ENCODE data around the gene WAC.
"Not testable (repeated sequence)": the region's sequence is repeated elsewhere in the genome, so short reads cannot be mapped to it uniquely, and the experiment has no call there.

WAC gene

DNA sequence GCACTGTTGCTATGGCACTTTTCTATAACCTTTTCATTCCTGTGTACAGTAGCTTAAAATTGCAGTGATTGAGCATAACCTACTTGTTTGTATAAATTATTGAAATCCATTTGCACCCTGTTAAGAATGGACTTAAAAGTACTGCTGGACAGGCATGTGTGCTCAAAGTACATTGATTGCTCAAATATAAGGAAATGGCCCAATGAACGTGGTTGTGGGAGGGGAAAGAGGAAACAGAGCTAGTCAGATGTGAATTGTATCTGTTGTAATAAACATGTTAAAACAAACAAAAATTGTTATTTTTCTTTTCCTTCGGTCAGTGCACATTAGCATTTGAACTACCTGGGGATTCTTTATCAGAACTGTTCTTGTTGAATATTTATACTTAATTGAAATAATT lies 87.3 kb downstream of the WAC start:
- no peak for DNase-seq

DNA sequence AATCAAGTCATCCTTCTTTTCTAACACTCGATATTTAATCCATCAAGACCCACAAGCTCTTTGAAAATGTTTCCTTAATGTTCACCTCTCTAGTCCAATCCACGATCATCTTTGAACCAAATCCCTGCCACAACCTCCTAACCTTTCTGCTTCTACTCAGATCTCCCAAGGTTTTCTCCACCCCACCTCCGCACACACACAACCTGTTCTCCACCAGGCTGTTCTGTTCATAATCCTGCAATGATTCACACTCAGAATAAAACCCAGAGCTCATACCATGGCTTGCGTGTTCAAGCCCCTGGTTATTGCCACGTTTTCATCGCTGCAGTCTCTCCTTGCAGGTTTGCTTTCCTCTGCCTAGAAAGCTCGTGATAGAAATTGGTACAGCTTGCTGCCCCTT lies 90.6 kb downstream of the WAC start:
- DNase-seq, result no peak

DNA sequence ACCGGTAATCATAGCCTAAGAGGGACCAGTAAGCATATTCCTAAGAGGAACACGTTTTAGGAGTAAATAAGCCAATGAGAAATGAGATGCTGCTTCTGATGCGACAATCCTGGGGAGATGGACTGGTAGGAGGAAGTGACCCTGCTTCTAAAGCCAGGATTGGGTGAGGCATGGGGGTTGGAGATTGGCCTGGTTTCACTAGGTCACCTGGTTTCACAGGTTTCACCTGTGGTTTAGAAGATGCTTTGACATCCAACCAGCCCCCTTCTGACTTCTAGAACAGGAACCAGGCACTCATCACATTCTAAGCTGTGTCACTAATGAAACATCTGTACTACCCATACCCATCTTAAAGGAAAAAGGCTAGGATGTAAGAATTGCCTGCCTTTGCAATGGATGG lies 91.4 kb downstream of the WAC start:
- no peak for DNase-seq

DNA sequence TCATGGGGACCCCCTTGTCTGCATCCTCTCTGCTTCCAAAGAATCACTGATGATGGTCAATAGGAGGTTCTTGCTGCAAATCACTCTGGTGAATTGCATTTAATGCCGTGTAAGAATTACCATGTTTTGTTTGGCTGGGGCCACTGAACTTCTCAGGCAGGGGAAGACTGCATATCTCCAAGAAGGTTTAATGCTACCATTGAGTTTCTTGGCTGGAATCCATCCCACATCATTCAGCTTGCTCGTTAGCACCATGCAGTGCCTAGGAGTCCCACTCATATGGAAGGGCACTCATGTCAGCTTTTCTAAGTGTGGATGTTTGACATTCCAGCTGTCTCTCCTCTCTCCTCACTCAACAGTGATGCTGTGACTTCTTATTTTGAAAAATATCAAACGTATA lies 94.2 kb downstream of the WAC start:
- DNase-seq, result no peak

DNA sequence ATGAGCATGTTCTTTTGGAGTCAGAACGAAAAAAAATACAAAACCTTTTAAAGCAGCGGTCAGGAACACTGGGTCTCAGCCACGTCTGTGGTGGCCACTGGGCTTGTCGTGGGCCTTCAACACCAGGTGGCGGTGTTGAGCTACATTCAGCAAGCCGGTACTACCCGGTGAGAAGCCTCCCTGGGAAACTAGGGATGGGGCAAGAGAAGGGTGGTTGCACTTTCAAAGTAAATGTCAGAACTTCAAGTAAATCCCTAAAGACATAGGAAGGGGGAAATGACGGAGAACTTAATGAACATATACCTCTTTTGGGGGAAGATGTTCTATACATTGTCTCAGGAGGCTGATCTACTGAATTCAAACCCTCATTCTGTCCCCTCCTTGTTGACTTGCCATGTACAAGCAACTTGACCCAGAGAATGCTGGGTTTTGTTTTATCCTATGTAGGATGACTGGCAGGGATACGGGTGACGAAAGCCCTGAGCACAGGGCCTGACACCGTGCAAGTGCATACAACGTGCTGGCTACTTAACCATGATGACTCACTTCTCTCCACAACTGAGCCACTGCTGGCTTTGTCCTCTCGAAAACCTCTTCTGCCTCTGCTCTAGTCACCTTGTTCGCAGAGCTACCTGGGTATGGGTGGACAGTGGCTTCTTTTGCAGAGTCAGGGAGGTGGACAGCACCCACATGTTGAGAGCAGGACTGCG lies 95.4 kb downstream of the WAC start:
- DNase-seq, result no peak

DNA sequence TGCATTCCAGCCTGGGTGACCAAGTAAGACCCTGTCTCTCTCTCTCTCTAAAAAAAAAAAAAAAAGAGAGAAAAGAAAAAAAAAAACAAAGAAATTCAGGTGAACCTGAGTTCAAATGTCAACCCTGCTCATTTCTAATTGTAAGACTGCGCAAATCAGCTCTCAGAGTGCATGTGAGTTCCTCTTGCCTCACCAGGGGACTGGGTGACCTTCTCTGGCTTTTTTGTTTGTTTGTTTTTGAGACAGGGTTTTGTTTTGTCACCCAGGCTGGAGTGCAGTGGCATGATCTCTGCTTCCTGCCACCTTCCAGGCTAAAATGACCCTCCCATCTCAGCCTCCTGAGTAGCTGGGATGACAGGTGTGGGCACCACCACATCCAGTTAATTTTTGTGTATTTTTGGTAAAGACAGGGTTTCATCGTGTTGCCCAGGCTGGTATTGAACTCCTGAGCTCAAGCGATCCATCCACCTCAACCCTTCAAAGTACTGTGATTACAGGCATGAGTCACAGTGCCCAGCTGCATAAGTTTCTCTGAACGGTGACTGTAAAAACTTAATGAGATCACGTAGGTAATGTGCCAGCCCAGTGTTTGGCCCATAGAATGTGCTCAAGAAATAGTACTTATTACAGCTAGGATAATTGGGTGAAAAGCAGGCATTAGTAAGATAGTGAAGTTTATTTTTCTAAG lies 99.1 kb downstream of the WAC start:
- DNase-seq, result no peak

DNA sequence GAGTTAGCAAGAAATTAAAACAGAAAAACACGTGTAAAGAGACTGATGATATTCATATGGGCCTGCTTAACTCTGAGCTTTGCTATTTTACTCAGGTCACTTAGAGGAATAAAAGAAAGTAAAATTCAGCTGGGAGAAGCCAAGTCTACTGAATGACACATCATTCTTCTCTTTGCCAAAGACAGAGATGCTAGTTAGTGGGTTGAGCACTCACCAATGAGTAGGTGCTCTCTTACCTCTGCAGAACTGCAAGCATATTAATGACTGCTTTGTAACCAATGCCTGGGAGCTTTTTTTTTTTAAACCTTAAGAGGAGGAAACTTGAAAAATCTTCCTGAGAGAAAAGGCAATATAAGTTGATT lies 99.6 kb downstream of the WAC start:
- DNase-seq, result no peak

DNA sequence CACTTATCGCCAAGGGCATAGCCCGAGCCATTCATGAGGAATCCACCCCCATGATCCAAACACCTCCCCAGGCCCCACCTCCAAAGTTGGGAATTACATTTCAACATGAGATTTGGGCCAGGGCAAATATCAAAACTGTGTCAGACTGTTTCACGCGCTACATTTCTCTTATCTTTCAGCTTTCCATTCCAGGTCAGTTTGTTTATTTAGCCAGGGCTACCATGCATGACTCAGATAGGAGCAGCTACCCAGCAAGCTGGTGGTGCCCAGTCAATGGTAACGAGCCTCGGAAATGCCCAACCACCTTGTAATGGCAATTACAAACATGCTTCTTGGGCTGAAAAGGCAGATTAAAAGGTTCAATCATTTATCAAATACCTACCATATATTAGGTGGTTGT lies 100.8 kb downstream of the WAC start:
- no peak for DNase-seq

DNA sequence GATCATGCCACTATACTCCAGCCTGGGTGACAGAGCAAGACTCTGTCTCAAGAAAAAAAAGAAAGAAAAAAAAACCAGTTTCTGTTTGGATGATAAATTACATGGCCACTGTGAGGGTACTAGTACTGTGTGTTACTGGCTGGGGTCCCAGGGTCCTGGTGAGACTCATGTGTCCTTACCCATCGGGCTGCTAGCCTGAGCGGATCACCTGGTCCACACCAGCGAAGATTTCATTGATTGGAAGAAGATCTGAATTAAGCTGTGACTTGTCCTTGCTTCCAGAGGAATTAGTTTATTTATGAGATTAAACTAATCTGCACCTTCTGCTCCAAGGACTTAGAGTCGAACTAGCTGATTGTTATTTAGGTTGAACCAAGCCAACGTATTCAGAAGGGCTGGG lies 104.4 kb downstream of the WAC start:
- no peak for DNase-seq

DNA sequence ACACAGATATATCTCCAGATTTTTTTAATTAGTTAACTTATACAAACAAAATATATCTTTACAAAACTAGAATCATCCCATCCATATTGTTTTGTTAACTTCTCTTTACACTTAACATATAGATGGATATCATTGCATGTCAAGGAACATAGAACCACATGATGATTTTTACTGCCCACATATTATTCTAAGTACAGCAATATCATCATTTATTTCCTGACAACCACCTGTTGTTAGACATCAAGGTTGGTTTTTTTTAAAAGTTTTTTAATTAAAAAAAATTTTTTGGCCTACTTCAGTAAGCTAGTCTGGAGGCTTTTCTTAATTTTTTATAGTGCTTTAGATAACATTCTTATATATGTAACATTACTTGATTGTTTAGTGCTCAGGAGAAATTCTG lies 105.5 kb downstream of the WAC start:
- no peak for DNase-seq

DNA sequence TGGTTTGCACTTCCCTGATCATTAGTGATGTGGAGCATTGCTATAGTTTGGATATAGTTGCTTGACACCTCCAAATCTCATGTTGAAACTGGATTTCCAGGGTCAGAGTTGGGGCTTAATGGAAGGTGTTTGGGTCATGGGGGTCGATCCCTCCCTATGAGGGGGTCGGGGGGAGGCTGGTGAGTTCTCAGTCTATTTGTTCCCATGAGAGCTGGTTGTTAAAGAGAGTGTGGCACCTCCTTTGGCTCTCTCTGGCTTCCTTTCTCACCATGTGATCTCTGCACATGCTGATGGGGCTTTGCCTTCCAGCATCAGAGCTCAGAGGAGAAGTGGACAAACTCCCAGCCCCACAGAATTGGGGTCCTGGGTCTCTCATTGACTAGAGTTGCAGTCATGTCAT lies 107.6 kb downstream of the WAC start:
- DNase-seq, result no peak

DNA sequence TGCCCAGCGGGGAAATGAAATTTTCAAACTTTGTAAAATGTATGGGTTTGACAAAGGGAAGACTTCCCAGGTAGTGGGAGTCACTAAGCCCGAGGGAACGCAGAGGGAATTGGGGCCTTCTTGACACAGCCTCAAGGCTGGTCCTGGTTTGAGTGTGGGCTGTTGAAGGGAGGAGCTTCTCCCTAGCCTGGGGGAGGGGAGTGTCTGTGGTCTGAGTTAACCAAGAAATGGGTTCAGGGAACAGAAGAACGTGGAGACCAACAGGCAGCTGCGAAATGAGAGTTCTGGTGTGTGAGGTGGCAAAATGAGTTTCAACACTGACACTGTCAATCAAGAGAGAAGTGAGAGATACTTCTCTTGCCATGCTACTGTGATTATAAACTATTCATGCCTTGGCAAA lies 111.7 kb downstream of the WAC start:
- no peak for DNase-seq

DNA sequence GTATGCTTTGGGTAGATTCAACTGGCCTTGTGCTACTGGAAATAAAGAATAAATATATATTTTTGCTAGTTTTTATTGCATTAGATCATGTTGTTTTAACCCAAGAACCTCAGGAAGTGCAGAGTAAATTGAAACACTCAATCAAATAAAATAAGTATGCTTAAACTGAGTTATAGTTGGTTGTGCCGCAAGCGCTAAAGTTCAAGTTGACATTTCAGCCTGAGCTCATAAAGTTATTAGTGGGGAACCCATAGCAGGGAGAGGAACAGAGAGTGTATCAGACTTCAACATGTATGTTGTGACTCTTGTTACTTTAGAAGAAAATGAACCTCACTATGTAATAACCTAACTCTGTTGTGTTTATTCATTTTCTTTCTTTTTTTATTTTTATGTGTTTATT lies 119.2 kb downstream of the WAC start:
- DNase-seq, result no peak

DNA sequence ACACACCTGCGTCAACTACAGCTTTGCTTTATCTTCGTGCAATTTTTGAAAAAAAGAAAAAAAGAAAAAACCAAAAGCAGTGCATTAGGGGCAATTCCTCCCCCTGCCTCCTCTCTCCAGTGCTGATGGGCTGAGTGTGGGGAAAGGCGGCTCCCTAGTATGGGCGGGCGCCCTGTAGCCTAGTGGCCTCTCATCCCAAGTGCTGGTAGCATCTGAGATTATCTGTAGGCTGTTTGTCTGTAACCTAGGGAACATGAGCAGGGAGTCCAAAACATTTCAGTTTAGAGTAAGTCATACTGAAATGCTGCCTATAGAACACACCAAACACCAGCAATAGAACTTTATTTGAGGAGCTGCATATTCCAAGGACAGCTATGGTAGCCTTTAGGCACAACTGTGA lies 119.8 kb downstream of the WAC start:
- no peak for DNase-seq

DNA sequence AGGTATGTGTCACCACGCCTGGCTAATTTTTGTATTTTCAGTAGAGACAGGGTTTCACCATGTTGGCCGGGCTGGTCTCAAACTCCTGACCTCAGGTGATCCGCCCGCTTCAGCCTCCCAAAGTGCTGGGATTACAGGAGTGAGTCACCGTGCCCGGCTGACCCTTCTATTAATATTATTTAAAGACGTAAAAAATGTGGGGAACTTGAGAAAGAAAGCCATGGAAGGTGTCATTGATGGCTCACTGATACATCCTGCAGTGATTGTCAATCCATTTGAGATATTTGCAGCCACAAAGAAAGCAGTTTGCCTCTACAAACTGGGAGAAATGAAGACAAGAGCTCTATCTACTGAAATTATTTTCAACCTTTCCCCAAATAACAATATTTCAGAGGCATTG lies 125.9 kb downstream of the WAC start:
- not testable (repeated sequence) for DNase-seq

DNA sequence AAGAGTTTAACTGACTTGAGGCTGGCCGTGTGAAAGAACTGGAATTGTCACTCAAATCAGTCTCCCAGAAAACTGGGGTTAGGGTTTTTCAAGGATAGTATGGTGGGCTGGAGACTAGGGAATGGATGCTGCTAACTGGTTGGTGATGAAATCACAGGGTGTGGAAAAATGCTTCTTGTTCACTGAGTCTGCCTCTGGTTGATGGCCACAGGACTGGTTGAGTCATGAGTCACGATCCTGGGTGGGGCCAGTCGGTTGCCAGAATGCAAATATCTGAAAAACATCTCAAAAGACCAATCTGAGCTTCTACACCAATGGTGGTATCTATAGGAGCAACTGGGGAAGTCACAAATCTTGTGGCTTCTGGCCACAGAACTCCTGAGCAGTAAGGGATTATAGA lies 128.1 kb downstream of the WAC start:
- DNase-seq, result no peak

DNA sequence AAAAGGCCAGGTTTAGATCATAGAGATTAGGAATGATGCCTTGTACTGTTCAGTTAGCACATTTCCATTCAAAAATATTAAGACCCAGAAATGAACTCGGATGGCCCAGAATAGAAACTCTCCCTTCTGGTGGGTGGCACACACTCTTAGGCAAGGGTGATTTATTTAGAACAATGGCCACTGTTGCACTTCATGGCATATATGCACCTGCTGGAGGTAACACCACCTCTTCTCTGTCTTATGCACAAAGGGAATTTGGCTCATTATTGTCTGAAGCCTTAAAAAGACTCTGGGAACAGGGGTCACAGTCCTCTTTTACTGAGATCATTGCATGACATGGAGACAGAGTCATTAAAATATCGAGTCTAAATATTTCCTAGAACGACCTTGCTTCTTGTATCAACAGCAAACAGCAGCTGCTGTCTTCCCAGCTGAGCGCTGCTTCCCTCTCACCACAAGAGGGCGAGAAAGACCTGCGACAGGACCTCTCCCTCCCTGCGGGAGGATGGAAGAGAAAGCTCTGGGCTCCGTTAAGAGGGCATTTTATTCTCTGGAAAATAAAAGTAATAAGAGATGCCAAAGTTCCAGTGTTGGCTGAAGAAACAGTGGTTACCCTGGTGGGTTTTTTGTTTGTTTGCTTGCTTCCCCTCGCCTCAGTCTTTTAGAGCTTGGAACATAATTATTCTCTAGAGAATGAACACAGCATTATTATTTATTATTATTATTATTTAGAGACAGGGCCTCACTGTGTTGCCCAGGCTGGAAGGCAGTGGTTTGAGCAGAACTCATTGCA lies 130.9 kb downstream of the WAC start:
- DNase-seq, result peak; percentile 47

DNA sequence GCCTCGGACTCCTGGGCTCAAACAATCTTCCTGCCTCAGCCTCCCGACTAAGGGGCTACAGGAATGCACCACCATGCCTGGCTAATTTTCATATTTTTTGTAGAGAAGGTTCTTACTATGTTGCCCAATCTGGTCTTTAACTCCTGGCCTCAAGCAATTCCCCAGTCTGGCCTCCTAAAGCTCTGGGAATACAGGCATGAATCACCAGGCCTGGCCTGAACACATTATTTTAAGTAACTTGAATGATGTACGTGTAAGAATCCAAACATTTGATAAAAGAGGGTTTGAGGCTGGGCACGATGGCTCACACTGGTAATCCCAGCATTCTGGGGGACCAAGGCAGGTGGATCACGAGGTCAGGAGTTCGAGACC lies 131.4 kb downstream of the WAC start:
- no peak for DNase-seq

DNA sequence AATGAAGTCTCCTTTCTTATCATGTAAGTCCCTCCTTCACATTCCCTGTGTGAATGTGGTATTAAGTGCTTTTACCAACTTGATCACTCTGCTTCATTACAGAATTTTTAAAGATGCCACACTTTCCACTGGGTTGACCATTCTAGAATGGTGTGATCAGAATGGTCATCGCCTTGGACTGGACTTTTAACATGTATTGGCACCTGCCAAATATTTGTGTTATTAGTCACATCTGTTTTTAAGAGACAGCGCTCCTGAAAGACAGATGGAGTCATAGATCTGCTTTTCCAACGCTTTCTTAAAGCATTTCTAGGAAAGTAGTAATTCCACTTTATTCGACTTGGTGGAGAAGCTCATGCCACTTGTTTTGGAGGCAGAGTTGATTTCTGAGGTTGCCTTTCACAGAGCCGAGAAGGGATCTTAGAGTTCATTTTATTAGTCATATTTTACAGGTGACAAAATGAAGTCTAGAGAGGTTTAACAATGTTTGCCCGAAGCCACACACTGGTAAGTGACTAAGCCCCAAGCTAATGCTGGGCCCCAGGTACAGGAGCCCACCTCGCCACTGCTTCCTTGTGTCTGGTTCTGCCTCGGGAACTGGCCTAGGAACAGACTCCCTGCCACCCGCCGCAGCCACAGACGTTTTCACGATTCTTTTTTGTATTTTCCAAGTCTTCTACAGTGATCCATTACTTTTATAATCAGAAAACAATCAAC lies 134.0 kb downstream of the WAC start:
- DNase-seq, result no peak

DNA sequence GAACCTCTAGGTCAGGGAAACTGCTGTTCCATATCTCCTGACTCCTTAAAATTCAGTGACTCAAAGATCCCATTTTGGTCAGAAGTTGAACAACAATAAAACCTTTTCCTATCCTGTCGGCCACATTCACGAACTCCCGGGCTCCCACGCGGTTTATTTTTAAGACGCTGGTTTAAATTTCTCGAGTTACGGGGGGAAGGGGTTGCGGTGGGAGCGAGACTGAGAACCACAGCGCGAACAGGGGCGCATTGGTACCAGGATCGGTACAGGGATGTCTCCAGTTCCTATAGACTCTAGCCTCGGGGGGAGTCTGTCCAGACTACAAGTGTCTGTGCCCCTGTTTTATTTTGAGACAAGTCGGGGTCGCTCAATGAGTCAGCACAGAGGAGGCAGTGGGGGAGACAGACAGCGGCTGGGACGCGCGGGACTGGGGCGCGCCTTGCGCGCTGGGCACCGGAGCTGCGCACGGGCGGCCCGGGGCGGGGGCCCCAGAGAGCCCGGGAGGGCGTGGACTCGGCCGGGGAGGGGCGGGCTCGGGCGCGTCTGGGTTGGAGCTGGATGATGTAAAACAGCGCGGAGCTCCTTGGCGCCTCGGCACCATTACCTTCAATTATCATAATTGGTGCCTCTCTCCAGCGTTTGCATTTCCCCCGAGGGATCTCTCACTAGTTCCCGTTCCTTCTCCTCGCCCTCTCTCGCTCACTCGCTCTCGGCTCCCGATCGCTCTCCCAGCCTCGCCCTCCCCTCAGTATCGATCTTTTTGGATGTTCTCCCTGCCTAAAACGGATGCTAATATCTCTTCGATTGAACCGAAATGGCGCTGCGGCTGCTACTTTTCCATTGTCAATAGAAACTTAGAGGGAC lies 135.7 kb downstream of the WAC start:
- no peak for DNase-seq

DNA sequence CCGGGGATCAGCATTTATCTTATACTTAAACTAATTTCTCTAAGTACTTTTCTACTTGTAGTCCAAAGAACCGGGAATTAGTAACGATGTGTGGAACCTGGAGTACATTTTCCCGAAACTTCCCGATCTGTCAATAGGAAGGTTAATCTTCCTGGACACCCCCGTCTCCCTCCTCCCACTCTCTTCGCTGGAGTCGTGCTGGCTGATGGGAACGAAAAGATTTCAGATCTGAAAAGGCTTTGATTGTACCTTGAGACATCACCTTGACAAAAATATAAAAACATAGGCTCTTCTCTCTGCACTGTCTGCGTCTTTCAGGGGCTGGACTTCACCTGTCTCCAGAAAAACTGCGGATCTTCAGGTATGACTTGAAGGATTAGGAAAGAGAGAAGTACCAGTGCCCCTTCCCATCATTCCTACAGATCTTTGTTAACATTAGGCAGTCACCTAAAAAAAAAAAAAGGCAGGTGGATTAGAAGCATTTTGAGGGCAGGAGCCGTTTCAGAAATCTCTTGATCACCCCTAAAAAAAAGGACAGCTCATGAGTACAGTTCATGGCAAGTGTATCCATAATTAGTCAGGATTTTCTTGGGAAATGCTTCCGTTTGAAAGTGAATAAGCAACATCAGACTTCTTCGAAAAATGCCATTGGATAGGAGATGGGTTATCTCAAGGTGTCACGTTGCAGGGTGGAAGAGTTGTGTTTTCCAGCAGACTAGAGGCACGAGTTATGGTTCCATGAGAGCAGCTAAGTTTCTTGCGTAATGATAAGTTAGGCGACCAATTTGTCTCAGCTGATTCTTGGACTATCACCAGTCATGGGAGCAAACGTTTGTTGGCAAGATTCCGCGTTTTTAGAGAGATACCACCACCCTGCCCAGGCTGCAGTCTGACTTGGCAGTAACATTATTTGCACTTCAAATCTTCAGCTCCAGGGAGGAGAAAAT lies 136.6 kb downstream of the WAC start:
- no peak for DNase-seq
